VCaP (cell line): ENCODE data around the gene SIAH1.

ENCODE experiments used
- H3K27ac ChIP-seq: fragments of 450-650 bp; 2 replicates; pipeline ENCODE4 v1.5.1; 2017
- CTCF ChIP-seq: fragments of 450-650 bp; conservative IDR thresholded peaks from 2 replicates; pipeline ENCODE4 v1.5.1; 2017; ENCODE audit warnings: mild to moderate bottlenecking, moderate library complexity

The SIAH1 gene

DNA sequence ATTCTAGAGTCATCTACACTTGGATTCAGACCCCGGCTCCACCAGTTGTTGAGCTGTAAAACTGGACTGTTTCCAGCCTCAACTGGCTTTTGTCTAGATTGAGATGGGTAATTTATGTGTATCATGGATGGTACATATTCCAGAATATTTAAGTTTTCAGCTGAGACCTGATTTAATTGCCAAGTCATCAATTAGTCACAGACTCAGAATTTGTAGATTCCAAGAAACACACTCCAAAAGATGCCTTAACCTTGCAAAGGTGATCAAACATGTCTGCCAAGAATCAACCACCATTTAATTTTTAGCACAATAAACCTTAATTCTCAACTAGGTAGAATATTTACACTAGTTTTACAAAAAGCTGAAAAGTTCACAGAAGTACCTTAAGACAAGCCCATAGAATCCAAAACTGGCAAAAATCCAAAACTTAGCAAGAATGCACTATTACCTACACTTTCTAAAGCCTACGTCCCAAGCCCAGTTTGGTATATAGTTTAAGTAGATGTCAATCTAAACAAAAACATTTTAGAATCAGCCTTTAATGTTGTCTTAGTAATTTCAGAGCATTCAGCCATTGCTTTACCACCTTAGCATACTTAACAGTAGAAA lies 17.7 kb downstream of the SIAH1 start:
- no peak for TF ChIP-seq CTCF
- peak overlapping the region; percentile 81; the same call in 1 of the 2 replicates for H3K27ac ChIP-seq

DNA sequence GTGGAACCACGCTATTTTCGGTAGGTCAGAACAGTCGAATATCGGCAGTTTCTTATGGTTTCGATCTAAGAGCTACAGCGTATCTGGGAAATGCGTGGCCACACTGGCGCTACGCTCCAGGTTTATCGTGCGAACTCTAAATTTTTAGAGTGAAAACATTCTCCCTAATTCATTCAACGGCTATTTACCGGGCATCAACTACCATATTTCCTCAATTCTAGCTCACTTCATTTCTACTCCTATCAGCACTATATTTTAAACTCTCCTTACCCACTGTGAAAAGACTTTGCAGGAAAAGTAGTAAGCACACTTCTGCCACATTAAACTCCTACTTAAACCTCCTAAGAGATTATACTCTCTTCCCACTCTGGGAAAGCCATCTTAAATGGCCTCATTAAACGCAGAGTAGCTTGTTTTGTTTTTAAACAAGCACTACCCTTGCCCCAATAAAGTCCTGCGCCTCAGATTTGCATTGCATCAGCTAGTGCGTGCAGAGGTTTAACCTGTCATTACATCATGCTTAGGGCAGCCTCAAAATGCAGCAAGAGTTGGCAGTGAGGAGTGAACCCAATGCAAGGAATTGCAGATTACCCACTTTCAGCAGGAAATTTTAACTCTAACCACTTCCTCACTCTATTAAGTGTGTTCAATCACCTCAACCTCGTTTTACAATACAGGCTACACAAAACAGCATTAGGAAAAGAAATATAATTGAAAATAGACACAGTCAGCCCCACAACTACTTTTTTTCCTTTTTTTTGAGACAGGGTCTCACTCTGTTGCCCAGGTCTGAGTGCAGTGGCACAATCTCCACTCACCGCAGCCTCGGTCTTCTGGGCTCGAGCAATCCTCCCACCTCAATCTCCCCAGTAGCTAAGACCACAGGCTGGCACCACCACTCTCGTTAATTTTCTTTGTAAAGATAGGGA lies 18.8 kb downstream of the SIAH1 start:
- TF ChIP-seq CTCF: no peak
- peak overlapping the region; percentile 81 for H3K27ac ChIP-seq

- TF ChIP-seq CTCF: no peak
- H3K27ac ChIP-seq: peak overlapping the region; percentile 81
Measured at GRCh38 chr16:48365601-48366164, 19.5 kb downstream of the SIAH1 start.

DNA sequence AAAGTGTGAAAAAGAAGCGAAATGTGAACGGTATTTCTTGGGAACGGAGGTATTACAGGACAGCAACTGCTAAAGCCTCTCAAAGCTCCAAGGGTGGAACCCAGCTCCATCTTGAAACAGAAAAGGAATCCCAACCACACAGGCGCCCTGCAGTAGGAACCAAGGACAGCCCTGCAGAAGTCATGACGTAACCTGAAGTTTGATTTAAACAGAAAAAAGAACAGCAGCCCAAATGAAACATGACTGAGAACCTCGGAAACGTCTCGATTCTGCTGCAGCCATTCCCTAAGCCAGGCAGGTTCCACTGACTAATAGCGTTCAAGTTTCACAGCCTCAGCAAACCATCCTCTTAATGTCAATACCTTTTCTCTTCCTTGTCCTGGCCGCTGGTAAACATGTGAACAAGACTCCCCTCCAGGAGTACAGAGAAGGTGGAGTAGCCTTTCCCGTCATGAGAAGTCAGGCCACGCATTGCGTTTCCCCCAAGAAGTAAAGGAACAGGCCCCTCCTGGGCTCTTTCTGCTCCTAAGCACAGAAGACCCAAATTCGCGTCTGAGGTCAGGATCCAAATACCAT lies 20.1 kb downstream of the SIAH1 start:
- H3K27ac ChIP-seq: peak overlapping the region; percentile 81

DNA sequence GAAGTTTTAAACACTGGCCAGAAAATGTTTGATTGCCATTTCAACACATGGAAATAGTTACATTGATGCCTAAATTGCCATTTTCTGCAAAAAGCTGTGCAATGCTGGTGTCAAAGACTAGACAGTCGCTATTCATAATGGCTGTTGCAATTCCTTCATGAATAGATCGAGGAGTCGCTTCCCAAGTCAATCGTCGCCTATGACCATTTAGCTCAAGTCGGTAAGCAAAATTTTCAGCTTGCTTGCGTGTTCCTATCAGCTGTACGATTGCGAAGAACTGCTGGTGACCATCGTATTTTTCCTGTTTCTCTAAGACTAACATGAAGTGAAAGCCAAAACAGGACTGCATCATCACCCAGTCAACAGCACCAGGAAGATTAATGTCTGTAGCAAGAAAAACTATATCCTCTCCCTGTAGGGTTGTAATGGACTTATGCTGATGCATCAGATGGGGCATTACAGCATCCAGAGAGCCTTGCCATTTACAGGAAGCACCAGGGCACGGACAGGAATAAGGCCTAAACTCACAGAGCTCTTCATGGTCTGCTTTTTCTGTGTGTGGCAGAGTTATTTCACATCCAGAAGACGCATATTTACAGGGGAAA lies 23.6 kb downstream of the SIAH1 start:
- H3K27ac ChIP-seq: no peak overlapping the region
- TF ChIP-seq CTCF: no peak

More for the DNA sequence above, 20.1 kb downstream of the SIAH1 start:
- no peak for TF ChIP-seq CTCF

- TF ChIP-seq CTCF: no peak
- no peak overlapping the region for H3K27ac ChIP-seq
Measured at GRCh38 chr16:48361012-48361411, 24.2 kb downstream of the SIAH1 start.
